GM10266 (cell line): ENCODE results near the gene ATG7.

Source experiments
- DNase-seq: peaks from one replicate; pipeline ENCODE4 v3.0.0; 2012; ENCODE audit errors: extremely low spot score
- CTCF ChIP-seq: IDR thresholded peaks from 2 replicates; pipeline ENCODE4 v1.5.1; 2012; ENCODE audit warnings: mild to moderate bottlenecking, low read depth; ENCODE audit not compliant: control insufficient read depth, insufficient read depth; ENCODE audit errors: missing control alignments

Gene ATG7

DNA sequence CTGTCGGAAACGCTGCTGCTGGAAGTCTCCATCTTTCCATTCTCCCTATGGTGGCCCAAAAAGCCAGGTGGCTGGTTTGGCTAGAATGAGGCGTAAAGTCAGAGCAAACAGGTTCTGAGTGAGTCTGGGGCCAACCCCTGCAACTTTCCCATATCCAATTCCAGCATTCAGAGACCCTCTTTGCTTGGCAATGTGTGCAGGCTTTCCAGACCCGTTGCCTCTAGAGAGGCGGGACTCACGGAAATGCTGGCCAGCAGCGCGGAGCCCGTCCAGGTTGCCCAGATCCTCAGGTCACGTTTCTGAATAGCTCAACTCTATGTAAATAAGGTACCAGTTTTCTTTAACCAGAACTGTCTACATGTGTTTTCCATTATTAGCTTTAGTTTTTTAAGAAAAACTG, 303.5 kb downstream of the ATG7 start:
- DNase-seq, result no peak
- no peak for TF ChIP-seq CTCF

DNA sequence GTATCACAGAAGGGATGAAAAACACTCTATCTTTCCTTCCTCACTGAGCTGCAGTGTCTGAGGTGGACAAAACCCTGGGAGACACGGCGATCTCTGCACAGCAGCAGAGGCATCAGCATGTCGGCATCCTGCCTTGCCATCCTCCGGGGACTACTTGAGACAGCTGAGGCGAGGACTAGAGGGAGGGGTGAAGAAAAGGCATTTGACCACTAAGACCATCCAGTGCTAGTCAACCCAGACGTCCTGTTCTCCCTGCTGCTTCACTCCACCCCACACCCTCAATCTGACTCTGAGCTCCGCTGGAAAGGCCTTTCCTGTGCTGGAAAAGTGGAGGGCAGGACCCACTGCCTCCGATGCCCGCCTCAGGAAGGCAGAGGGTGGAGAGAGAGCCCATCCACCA, 304.3 kb downstream of the ATG7 start:
- no peak for TF ChIP-seq CTCF
- no peak for DNase-seq

- no peak for DNase-seq
- TF ChIP-seq CTCF, result no peak
Observed at GRCh38 chr3:11578169-11578568, 306.0 kb downstream of the ATG7 start.

- DNase-seq, result no peak
- no peak for TF ChIP-seq CTCF
Observed at GRCh38 chr3:11580645-11581044, 308.4 kb downstream of the ATG7 start.

DNA sequence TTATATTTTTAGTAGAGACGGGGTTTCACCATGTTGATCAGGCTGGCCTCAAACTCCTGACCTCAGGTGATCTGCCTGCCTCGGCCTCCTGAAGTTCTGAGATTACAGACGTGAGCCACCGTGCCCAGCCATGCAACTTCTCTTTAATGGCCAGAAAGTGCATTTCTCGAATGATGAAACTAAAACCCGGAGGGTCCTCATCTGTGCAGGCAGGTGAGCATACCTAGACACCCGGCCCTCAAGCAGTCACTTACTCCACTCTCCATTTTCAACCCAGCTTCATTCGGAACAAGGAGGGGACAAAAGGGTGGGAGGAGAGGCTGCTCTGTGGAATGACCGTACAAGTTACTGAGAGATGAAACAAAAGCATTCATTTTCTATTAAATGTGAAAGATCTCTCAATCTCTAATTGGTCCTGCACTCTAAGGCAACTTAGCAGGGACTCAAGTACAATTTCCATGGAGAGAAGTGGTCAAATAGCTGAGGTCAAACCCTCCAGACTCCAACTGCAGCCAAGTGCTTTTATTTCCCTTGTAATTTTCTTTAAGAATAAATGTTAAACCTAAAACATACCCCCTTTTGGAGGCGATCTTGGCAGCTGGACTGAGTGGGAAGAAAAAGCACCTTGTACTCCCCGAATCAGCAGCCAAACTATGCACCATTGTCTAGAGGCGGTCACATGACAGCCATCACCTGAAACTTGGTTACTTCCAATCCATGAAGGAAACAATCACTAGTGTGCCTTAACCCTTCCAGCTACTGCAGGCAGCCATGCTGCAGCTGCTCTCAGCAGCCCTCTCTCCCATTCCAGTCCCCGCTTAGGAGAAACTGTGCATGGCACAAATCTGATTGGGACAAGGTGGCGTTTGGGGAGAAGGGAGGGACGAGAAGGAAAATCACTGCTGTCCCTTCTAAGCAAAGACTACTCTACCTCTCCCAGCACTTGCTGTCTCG, 309.3 kb downstream of the ATG7 start:
- DNase-seq, result no peak
- TF ChIP-seq CTCF, result no peak

GRCh38 chr3:11582191-11582968, 310.2 kb downstream of the ATG7 start:
- no peak for TF ChIP-seq CTCF
- peak; percentile 56 for DNase-seq
